ENCODE data around the gene EIF3K.
A peak's percentile ranks its signal among the peaks of the same experiment; 100 is the strongest.

EIF3K gene

DNA sequence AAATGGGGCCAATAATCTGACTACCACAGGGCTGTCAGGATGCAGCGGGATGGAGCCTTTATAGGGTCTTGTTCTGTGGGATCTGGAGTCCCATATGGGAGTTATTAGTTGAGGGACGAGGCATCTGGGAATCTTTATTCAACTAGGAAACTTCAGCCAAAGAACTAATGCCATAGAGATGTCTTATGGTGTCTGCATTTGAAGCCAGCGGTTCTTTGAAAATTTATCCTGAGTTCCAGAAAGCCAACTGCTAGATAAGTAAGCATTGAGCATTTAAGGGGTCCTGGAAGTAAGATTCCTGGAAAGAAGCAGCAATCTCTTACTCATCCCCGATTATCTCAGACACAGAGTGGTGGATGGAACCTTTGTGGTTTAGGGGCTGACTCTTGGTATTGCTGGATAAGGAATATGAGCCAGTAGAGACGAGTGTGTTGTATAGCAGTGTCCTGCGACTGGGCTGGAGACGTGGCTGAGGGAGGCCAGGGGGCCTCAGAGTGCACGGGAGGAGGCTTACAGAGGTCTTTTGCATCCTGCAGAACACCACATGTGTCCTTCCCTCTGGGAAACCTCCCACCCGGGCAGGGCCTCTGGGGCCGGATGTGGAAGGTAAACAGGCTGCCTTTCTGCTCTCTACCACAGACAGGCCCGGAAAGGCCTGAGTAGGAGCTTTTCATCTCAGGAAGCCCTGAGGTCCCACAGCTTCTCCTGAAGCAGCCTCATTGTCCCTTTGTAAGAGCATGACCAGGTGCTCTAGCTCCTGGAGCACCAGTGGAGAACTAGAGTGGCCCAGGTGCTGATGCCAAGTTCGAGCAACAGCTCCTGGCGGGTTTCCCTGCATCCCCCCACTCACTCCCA is 57.3 kb downstream of the EIF3K start:
- H3K4me3 Mint-ChIP-seq, result no peak overlapping the region
- peaks cover 71% of the 10 kb centered on the region for H3K4me1 Mint-ChIP-seq (ENCODE audit: low read depth)
- H3K27ac Mint-ChIP-seq, result peak overlapping the region; percentile 67
- peaks cover 39% of the 10 kb centered on the region for H3K36me3 Mint-ChIP-seq (ENCODE audit: low read depth)
- no peak for DNase-seq
- H3K27me3 Mint-ChIP-seq, result no peaks in the 10 kb centered on the region
- H3K9me3 Mint-ChIP-seq, result no peaks in the 10 kb centered on the region

DNA sequence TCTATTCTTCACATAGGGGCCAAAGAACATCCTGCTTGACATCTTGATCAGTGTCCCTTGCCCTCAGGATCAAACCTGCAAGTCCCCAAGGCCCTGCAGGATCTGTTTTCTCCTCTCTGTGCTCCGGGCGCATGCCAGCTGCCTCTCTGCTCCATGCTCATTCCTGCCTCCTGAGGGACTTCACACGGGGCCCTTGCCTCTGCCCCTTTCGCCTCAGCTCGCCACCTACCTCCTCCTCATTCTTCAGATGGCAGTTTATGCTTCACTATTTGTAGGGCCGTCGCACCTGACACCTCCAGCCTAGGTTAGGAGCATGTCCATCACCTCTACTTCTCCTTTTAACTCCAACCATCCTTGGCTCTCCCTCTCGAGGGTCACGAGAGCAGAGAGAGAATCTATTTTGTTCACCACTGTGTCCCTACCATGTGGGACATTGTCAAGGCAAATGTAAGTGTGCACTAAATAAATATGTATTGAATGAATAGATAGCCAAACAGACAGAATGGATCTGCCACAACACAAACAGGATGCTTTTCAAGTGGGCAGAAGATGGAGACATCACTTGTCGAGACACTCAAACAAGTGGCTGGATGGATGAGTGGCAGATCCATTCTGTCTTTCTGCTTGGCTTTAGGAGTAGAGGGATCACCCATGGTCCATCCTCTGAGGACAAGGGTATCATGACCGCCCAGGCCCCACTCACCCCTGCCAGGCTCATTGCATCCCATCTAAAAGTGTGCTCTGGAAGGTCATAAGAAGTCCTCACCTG is 58.1 kb downstream of the EIF3K start:
- Mint-ChIP-seq H3K27ac (peak overlapping the region; percentile 68), H3K4me1 (ENCODE audit: low read depth) (peaks cover 72% of the 10 kb centered on the region), H3K4me3 (no peak overlapping the region)

GRCh38 chr19:38678217-38678890 is 59.4 kb downstream of the EIF3K start:
- H3K36me3 Mint-ChIP-seq (ENCODE audit: low read depth), result peaks cover 50% of the 10 kb centered on the region
- H3K9me3 Mint-ChIP-seq, result no peaks in the 10 kb centered on the region
- H3K27me3 Mint-ChIP-seq, result no peaks in the 10 kb centered on the region
- H3K4me3 Mint-ChIP-seq, result no peak overlapping the region
- no peak for DNase-seq
- peaks cover 85% of the 10 kb centered on the region for H3K4me1 Mint-ChIP-seq (ENCODE audit: low read depth)
- no peak overlapping the region for H3K27ac Mint-ChIP-seq

More for the DNA sequence above, 58.1 kb downstream of the EIF3K start:
- no peaks in the 10 kb centered on the region for H3K9me3 Mint-ChIP-seq
- peaks cover 39% of the 10 kb centered on the region for H3K36me3 Mint-ChIP-seq (ENCODE audit: low read depth)
- no peak for DNase-seq
- no peaks in the 10 kb centered on the region for H3K27me3 Mint-ChIP-seq

DNA sequence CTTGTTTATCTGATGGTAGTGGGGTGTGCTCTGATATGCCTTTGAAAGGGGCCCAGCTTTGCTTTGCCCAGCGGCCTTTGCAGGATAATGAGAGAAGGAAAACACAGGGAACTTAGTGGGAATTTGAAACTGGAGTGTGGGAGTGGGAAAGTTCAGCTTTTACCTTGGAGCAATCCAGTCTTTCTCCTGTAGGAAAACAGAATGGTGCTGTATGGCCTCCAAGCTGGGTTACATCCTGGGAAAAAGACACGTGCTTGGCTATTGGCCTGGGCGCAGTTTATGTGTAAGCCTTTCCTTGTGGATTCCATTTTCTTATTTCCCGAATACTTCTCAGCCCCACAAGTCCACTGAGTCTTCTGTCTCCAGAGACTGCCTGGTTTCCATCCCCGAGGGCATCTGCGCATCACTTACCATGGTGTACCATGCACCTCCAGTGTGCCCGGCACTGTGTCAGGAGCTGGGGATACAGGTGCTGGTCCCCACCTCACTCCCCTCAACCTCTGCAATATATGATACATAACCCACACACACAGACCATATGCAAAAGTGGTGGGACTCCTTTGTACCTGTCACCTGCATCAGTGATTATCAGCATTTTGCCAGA is 60.0 kb downstream of the EIF3K start:
- H3K27ac Mint-ChIP-seq, result peak overlapping the region; percentile 12
- no peaks in the 10 kb centered on the region for H3K9me3 Mint-ChIP-seq
- no peaks in the 10 kb centered on the region for H3K27me3 Mint-ChIP-seq
- H3K4me3 Mint-ChIP-seq, result no peak overlapping the region
- H3K4me1 Mint-ChIP-seq (ENCODE audit: low read depth), result peaks cover 89% of the 10 kb centered on the region
- H3K36me3 Mint-ChIP-seq (ENCODE audit: low read depth), result peaks cover 54% of the 10 kb centered on the region
- DNase-seq, result no peak

- no peaks in the 10 kb centered on the region for H3K27me3 Mint-ChIP-seq
- no peak overlapping the region for H3K27ac Mint-ChIP-seq
- H3K4me3 Mint-ChIP-seq, result no peak overlapping the region
- peaks cover 54% of the 10 kb centered on the region for H3K36me3 Mint-ChIP-seq (ENCODE audit: low read depth)
- H3K9me3 Mint-ChIP-seq, result no peaks in the 10 kb centered on the region
- peaks cover 91% of the 10 kb centered on the region for H3K4me1 Mint-ChIP-seq (ENCODE audit: low read depth)
- DNase-seq, result no peak
Observed at GRCh38 chr19:38679839-38680238, 60.9 kb downstream of the EIF3K start.

DNA sequence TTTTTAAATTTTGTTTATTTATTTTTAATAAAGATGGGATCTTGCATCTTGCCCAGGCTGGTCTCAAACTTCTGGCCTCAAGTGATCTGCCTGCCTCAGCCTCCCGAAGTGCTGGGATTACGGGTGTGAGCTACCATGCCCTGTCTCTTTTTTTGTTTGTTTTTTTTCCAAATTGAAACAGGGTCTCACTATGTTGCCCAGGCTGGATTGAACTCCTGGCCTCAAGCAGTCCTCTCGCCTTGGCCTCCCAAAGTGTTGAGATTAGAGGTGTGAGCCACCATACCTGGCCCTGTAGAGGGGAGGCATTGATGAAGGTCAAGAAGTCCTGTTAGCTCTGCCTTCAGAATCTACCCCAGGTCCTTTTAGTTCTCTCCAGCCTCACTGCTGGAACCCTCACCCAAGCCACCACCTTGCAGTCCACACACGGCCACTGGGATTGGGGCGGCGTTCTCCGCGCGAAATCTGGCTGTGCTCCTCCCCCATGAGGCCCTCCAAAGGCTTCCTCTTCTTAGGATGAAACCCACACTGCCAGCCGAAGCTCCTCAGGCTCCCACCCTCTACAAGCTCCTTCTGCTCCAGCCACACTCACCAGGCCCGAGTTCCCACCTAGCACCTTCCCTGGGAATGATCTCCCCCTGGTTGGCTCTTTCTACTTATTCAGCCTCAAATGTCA is 63.3 kb downstream of the EIF3K start:
- Mint-ChIP-seq H3K4me3 (no peak overlapping the region), H3K27ac (no peak overlapping the region), H3K27me3 (no peaks in the 10 kb centered on the region), H3K4me1 (ENCODE audit: low read depth) (peaks cover 90% of the 10 kb centered on the region), H3K36me3 (ENCODE audit: low read depth) (peaks cover 42% of the 10 kb centered on the region), H3K9me3 (no peaks in the 10 kb centered on the region)
- no peak for DNase-seq

DNA sequence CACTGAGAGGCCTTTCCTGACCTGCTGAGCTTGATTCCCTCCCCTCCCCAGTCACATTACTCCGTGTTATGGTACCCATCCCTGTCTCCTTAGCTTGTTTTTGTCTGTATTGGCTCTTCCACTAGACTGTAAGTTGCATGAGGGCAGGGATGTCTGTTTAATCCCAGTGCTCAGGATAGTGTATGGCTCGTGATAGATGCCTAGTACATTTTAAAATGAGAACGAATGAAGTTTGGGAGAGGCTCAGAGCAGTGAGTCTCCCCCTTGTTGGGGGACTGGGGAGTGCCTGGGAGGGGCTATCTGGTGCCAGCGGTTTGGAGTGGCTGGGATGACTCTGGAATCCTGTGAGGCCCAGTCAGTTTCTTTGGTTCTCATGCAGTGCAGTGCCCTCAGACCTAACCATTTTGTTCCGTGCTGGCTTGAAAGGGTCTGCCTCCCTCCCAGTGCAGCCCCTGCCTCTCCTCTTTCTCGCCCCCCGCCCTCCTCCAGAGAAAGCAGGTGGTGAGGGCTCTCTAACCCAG is 63.9 kb downstream of the EIF3K start:
- Mint-ChIP-seq H3K36me3 (ENCODE audit: low read depth) (peaks cover 41% of the 10 kb centered on the region), H3K27me3 (no peaks in the 10 kb centered on the region), H3K9me3 (no peaks in the 10 kb centered on the region), H3K27ac (peak overlapping the region; percentile 90), H3K4me3 (no peak overlapping the region), H3K4me1 (ENCODE audit: low read depth) (peaks cover 88% of the 10 kb centered on the region)
- no peak for DNase-seq

- peak; percentile 59 for DNase-seq
- Mint-ChIP-seq H3K4me1 (ENCODE audit: low read depth) (peaks cover 82% of the 10 kb centered on the region), H3K36me3 (ENCODE audit: low read depth) (peaks cover 38% of the 10 kb centered on the region), H3K27ac (peak overlapping the region; percentile 90), H3K4me3 (no peak overlapping the region), H3K27me3 (no peaks in the 10 kb centered on the region), H3K9me3 (no peaks in the 10 kb centered on the region)
Observed at GRCh38 chr19:38683393-38684077, 64.5 kb downstream of the EIF3K start.

DNA sequence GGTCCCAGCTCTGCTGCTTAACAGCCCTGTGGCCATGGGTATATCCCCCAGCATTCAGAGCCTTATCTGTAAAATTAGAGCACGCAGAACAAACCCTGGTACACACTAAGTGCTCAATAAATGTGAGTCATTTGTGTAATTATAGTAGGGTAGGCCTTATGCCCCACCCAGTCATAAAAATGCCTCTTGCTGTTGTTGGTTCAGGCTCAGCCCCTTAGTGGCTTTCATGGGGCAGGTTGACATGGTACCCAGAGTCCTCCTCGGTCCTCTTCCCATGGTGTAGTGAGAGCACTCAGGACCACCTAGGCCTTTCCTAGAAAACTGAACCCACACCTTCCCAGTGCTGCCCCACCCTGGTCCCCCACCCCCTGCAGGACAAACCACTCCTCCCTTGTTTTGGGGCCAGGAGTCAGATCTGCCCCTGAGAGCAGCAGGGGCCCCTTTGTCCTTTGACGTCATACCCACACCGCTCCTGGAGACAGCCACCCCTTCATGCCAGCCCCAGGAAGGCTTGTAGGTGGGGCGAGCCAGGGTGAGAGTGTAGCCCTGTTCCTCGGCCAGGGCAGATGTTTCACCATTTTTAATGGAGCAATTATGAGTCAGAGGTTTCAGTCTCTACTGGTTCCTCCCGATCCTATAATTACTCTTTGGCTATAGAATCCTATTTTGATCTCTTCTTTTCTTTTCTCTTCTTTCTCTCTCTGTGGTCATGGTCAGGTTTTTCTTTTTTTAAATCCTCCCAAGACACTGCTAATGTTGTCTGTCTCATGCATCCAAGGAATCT is 65.3 kb downstream of the EIF3K start:
- Mint-ChIP-seq H3K27ac (peak overlapping the region; percentile 90), H3K4me3 (no peak overlapping the region), H3K9me3 (no peaks in the 10 kb centered on the region), H3K27me3 (no peaks in the 10 kb centered on the region), H3K36me3 (ENCODE audit: low read depth) (peaks cover 30% of the 10 kb centered on the region), H3K4me1 (ENCODE audit: low read depth) (peaks cover 78% of the 10 kb centered on the region)
- no peak for DNase-seq

DNA sequence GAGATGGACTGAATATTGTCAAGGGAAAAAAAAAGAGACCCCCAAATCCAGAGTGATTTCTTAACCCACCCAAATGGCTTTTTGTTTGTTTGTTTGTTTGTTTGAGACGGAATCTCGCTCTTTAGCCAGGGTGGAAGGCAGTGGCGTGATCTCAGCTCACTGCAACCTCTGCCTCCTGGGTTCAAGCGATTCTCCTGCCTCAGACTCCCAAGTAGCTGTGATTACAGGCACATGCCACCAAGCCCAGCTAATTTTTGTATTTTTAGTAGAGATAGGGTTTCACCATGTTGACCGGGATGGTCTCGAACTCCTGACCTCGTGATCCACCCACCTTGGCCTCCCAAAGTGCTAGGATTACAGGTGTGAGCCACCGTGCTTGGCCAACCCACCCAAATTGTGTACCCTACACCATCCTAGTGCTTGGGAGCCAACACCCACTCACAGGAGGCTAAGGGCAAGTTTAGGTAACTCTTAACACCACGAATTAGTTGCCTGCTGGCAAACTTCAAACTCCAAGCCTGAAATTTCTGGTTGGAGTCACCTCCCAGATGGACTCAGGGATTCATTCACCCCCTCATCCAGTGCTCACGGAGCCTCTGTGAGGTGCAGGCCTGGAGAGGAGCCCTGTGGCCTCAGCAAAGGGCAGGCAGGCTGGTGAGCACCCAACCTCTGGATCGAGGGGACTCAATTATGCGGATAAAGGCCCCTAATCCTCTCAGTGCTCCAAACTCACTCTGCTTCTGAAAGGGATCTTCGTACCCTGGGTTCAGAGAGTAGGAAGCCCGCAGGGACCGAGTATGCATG is 66.1 kb downstream of the EIF3K start:
- Mint-ChIP-seq H3K9me3 (no peaks in the 10 kb centered on the region), H3K36me3 (ENCODE audit: low read depth) (peaks cover 29% of the 10 kb centered on the region), H3K27me3 (no peaks in the 10 kb centered on the region), H3K4me1 (ENCODE audit: low read depth) (peaks cover 74% of the 10 kb centered on the region), H3K4me3 (no peak overlapping the region), H3K27ac (peak overlapping the region; percentile 90)
- DNase-seq, result no peak

DNA sequence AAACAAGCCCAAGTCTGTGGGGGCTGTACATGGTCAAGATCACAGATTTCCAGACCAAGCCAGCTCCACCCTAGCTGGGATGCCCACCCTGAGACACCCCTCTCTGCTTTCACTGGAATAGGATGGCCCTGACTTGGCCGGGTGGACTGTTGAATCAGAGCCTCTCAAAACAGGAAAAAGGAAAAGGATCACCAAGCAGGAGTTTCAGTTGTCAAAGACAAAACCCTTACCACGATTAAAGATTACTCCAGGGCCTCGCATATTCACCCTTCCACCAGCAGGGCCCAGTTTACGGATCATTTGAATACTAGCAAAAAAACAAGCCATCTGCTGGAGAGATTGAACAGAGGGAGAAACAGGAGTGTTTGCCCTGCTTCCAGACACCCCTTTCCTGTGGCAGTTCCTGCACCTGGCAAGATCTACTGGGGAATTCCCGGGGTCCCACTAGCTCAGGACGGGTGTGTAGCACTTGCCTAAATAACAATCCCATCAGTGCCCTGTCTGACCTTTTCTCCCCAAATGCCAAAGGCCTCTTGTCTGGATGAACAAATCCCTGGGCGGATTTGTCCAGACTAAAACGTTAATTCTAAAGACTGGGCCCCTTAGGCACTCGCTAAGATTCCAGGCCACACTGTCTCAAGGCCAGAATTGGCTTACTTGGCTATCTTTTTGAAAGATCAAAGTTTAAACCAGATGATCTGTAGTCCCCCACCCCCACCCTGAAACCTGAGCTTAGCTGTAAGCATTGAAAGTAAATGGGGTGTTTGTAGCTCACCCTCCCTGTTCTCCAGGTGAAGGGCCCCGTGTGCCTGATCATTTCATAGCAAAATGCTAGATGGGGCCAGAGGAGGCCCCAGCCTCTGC is 66.9 kb downstream of the EIF3K start:
- no peaks in the 10 kb centered on the region for H3K27me3 Mint-ChIP-seq
- H3K27ac Mint-ChIP-seq, result peak overlapping the region; percentile 77
- peak overlapping the region; percentile 11 for H3K4me3 Mint-ChIP-seq
- H3K36me3 Mint-ChIP-seq (ENCODE audit: low read depth), result peaks cover 30% of the 10 kb centered on the region
- peaks cover 74% of the 10 kb centered on the region for H3K4me1 Mint-ChIP-seq (ENCODE audit: low read depth)
- no peak for DNase-seq
- no peaks in the 10 kb centered on the region for H3K9me3 Mint-ChIP-seq

Measured in activated T-cell treated with anti-CD3 and anti-CD28 coated beads, Interleukin-2, amount 50 U/mL, for 24 hours (primary cell).